Effector memory CD8-positive, alpha-beta T cell (primary cell): Measurements from ENCODE around the gene PCSK6.

ENCODE experiments used
- ATAC-seq: fragments of 150-1000 bp; cut with Tn5 transposase; replicated peaks from 2 replicates; pipeline ENCODE4 v1.10.0; 2021; ENCODE audit warnings: mild to moderate bottlenecking, moderate library complexity
- DNase-seq, 3 experiments: peaks; one replicate each; pipeline ENCODE4 v3.0.0; 2021
- H3K27ac Mint-ChIP-seq, 2 donors: one replicate each; pipeline ENCODE4 v1.8.0; 2022; ENCODE audit warnings: mild to moderate bottlenecking in 2 of 2, mixed read lengths in 2 of 2, moderate library complexity in 2 of 2
- H3K27me3 Mint-ChIP-seq, 2 donors: one replicate each; pipeline ENCODE4 v1.8.0; 2022; ENCODE audit warnings: mixed read lengths in 2 of 2
- H3K36me3 Mint-ChIP-seq: one replicate; pipeline ENCODE4 v1.8.0; 2022; ENCODE audit warnings: mild to moderate bottlenecking, moderate library complexity, mixed read lengths; ENCODE audit not compliant: insufficient read depth
- H3K4me1 Mint-ChIP-seq, 2 donors: one replicate each; pipeline ENCODE4 v1.8.0; 2022; ENCODE audit warnings: low read depth in 2 of 2, mixed read lengths in 2 of 2
- H3K4me3 Mint-ChIP-seq, 2 donors: one replicate each; pipeline ENCODE4 v1.8.0; 2022; ENCODE audit warnings: mild to moderate bottlenecking in 2 of 2, mixed read lengths in 2 of 2, moderate library complexity in 2 of 2
- H3K9me3 Mint-ChIP-seq, 2 donors: one replicate each; pipeline ENCODE4 v1.8.0; 2022; ENCODE audit warnings: mixed read lengths in 2 of 2

Gene PCSK6

GRCh38 chr15:101323793-101324523 is 165.5 kb downstream of the PCSK6 start:
- Mint-ChIP-seq H3K36me3 (peaks cover 9% of the 10 kb centered on the region), H3K4me3 (no peak overlapping the region), H3K27me3 (peaks cover 23 to 61% of the 10 kb centered on the region in 2 donors), H3K4me1 (peaks cover 11 to 14% of the 10 kb centered on the region in 2 donors), H3K27ac (no peak overlapping the region), H3K9me3 (no peaks in the 10 kb centered on the region)
- ATAC-seq (no peak), DNase-seq (no peak)

- Mint-ChIP-seq H3K4me1 (peaks cover 11 to 14% of the 10 kb centered on the region in 2 donors), H3K4me3 (no peak overlapping the region), H3K36me3 (peaks cover 9% of the 10 kb centered on the region), H3K27me3 (peaks cover 23 to 53% of the 10 kb centered on the region in 2 donors), H3K9me3 (no peaks in the 10 kb centered on the region), H3K27ac (no peak overlapping the region)
- DNase-seq: no peak
- no peak for ATAC-seq
Observed at GRCh38 chr15:101322854-101323477, 166.5 kb downstream of the PCSK6 start.

DNA sequence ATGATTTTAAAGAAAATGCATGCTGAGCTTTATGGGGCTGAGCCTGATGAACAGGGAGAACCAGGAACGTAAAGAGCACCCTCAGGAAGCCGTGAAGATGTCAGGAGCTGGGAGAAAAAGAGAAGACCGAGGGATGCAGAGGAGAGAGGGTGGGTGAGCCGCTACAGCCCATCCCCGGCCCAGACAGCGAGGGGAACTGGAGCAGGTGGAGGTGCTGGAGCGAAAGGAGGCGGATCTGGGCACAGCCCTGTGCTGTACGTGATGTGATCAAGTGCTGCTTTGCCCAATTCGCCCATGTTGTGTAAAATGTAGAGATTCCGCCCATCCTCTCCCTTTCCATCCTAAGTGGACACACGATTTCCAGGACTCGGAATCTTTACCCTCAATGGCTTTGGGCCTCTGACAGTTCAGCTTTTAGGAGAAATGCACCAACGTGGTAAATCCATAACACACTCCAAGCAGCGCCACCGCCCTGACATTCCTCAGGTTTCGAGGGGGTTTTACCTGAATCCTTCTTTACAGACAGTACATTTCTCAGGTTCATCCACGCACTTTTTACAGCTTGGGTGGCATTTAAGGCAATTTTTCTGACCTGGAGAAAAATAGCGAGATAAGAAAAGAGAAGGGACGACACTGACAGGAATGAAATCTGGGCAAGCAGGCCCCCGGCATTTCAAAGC is 167.4 kb downstream of the PCSK6 start:
- no peak overlapping the region for H3K27ac Mint-ChIP-seq
- H3K4me3 Mint-ChIP-seq: no peak overlapping the region
- H3K27me3 Mint-ChIP-seq: peaks cover 23 to 46% of the 10 kb centered on the region in 2 donors
- no peak for DNase-seq
- peaks cover 9% of the 10 kb centered on the region for H3K36me3 Mint-ChIP-seq
- no peak for ATAC-seq
- H3K4me1 Mint-ChIP-seq: peaks cover 11 to 14% of the 10 kb centered on the region in 2 donors
- H3K9me3 Mint-ChIP-seq: no peaks in the 10 kb centered on the region

DNA sequence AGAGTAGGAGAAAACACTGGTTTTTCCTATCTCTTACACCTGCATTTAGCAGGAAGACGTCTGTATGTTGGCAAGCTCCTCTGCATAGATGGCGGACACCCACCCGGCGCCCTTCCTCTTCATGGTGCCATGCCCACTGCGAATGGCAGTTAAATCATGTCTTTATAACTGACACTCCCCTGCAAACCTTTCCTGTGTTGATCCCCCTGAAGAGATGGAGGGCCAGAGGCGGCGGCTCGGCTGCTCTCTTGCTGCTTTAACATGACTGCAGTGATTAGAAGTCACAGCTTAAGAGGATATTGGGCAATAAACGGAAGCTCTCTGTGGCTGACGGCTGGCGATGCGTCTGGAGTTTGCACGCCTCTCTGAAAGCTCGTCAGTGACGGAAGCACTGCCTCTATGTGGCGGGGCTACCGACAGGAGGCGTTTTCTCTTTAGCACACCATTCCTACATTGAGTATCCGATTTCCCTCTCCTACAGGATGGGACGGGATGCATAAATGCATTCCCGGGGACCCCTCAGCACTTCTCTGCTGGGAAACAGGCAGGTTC is 168.9 kb downstream of the PCSK6 start:
- DNase-seq (peak; percentile 52 to 66 (median 62)), ATAC-seq (peak; percentile 100)
- Mint-ChIP-seq H3K4me3 (peak overlapping the region; percentile 77 to 80), H3K4me1 (peaks cover 11 to 14% of the 10 kb centered on the region in 2 donors), H3K36me3 (peaks cover 9% of the 10 kb centered on the region), H3K27ac (peak overlapping the region; percentile 86 to 95), H3K9me3 (no peaks in the 10 kb centered on the region), H3K27me3 (peaks cover 10 to 31% of the 10 kb centered on the region in 2 donors)

GRCh38 chr15:101318839-101319238 is 170.7 kb downstream of the PCSK6 start:
- Mint-ChIP-seq H3K36me3 (peaks cover 9% of the 10 kb centered on the region), H3K27me3 (peaks cover 6 to 19% of the 10 kb centered on the region in 2 donors), H3K27ac (peak overlapping the region in 1 of 2 donors; percentile 67), H3K4me1 (peaks cover 11 to 14% of the 10 kb centered on the region in 2 donors), H3K9me3 (no peaks in the 10 kb centered on the region), H3K4me3 (no peak overlapping the region)
- DNase-seq (no peak), ATAC-seq (no peak)

- Mint-ChIP-seq H3K4me1 (peaks cover 11 to 14% of the 10 kb centered on the region in 2 donors), H3K36me3 (peaks cover 9% of the 10 kb centered on the region), H3K27me3 (peaks cover 6 to 18% of the 10 kb centered on the region in 2 donors), H3K9me3 (no peaks in the 10 kb centered on the region), H3K4me3 (no peak overlapping the region), H3K27ac (peak overlapping the region in 1 of 2 donors; percentile 67)
- ATAC-seq (no peak), DNase-seq (no peak)
Observed at GRCh38 chr15:101318147-101318819, 171.2 kb downstream of the PCSK6 start.

DNA sequence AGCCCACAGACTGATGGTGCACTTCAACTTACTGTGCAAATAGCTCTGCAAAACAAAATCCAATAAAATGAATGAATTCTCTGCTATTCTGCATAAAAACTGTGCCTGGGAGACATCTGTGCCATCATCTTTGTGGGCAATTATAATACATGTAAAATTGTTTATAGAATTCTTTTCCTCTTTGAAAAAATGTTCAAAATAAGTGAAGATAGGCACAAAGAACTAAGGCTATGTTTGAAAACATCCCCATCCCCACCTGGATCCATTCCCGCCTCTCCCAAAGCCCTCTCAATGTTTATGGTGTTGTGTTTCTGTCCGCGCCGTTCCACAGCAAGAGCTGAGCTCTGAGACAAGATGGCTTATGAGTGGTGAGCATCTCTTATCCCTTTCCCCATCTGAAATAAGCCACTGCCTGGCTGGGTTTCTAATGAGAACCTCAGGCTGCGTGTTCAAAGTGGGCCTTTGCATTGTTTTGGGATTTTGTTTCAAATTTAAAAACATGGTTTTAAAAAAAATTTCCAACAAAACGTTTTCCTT is 172.1 kb downstream of the PCSK6 start:
- peaks cover 6 to 18% of the 10 kb centered on the region in 2 donors for H3K27me3 Mint-ChIP-seq
- peaks cover 11 to 14% of the 10 kb centered on the region in 2 donors for H3K4me1 Mint-ChIP-seq
- H3K4me3 Mint-ChIP-seq: no peak overlapping the region
- DNase-seq (no peak), ATAC-seq (no peak)
- H3K9me3 Mint-ChIP-seq: no peaks in the 10 kb centered on the region
- no peak overlapping the region for H3K27ac Mint-ChIP-seq
- H3K36me3 Mint-ChIP-seq: peaks cover 9% of the 10 kb centered on the region

- no peak overlapping the region for H3K4me3 Mint-ChIP-seq
- H3K9me3 Mint-ChIP-seq: no peaks in the 10 kb centered on the region
- ATAC-seq (no peak), DNase-seq (no peak)
- peaks cover 11 to 14% of the 10 kb centered on the region in 2 donors for H3K4me1 Mint-ChIP-seq
- peak overlapping the region in 1 of 2 donors; percentile 0 for H3K27ac Mint-ChIP-seq
- H3K27me3 Mint-ChIP-seq: peaks cover 0 to 17% of the 10 kb centered on the region in 2 donors
- H3K36me3 Mint-ChIP-seq: peaks cover 9% of the 10 kb centered on the region
Observed at GRCh38 chr15:101316529-101316928, 173.0 kb downstream of the PCSK6 start.

- Mint-ChIP-seq H3K27ac (no peak overlapping the region), H3K4me1 (peaks cover 7% of the 10 kb centered on the region in 2 donors), H3K27me3 (peaks cover 0 to 19% of the 10 kb centered on the region in 2 donors), H3K36me3 (peaks cover 9% of the 10 kb centered on the region), H3K9me3 (no peaks in the 10 kb centered on the region), H3K4me3 (no peak overlapping the region)
- ATAC-seq: no peak
- no peak for DNase-seq
Observed at GRCh38 chr15:101315736-101316135, 173.8 kb downstream of the PCSK6 start.

- ATAC-seq (no peak), DNase-seq (no peak)
- no peaks in the 10 kb centered on the region for H3K4me1 Mint-ChIP-seq
- H3K9me3 Mint-ChIP-seq: no peaks in the 10 kb centered on the region
- no peak overlapping the region for H3K4me3 Mint-ChIP-seq
- H3K36me3 Mint-ChIP-seq: peaks cover 3% of the 10 kb centered on the region
- no peak overlapping the region for H3K27ac Mint-ChIP-seq
- peaks cover 0 to 27% of the 10 kb centered on the region in 2 donors for H3K27me3 Mint-ChIP-seq
Observed at GRCh38 chr15:101314336-101315125, 175.0 kb downstream of the PCSK6 start.

- Mint-ChIP-seq H3K9me3 (no peaks in the 10 kb centered on the region), H3K4me3 (no peak overlapping the region), H3K27ac (no peak overlapping the region), H3K4me1 (no peaks in the 10 kb centered on the region), H3K36me3 (no peaks in the 10 kb centered on the region), H3K27me3 (peaks cover 0 to 28% of the 10 kb centered on the region in 2 donors)
- no peak for DNase-seq
- no peak for ATAC-seq
Observed at GRCh38 chr15:101313041-101313761, 176.3 kb downstream of the PCSK6 start.

- Mint-ChIP-seq H3K9me3 (no peaks in the 10 kb centered on the region), H3K27ac (no peak overlapping the region), H3K4me1 (no peaks in the 10 kb centered on the region), H3K36me3 (no peaks in the 10 kb centered on the region), H3K4me3 (no peak overlapping the region), H3K27me3 (peaks cover 12 to 50% of the 10 kb centered on the region in 2 donors)
- no peak for ATAC-seq
- no peak for DNase-seq
Observed at GRCh38 chr15:101310508-101310907, 179.0 kb downstream of the PCSK6 start.
